ENCODE measurements around the gene TRIM3. TPM values are rescaled to one million over a fixed set of nuclear protein-coding genes. Genes with fewer than 3 reads are reported as not detected.

Gene TRIM3
- total and polyA plus RNA-seq, 2 of the 8 experiments (the other 6 are each of a cell fraction or from before 2014, with no cell fraction given), result 10.7 to 14.3 TPM

- H4K91ac ChIP-seq (replicated peaks; ENCODE audit: insufficient read length, low read length), result no peak overlapping the region
- no peak overlapping the region for H2BK5ac ChIP-seq (ENCODE audit: low read depth, low read length)
- ChIA-PET POLR2A (ENCODE audit: partially characterized antibody) (interaction anchor here (0.8 to 1.7 kb wide), 6 partner anchors 11 to 134 kb away, joined by 3 to 12 read pairs (median 4); partner anchors contain the start of gene DNHD1), CTCF (ENCODE audit: partially characterized antibody) (interaction anchor here (1.1 to 7.0 kb wide), 5 partner anchors 18 to 94 kb away, joined by 3 to 69 read pairs (median 13); no protein-coding TSS in a partner anchor)
- H2BK15ac ChIP-seq (ENCODE audit: low read length), result no peak overlapping the region
- no peak overlapping the region for H3K4ac ChIP-seq (replicated peaks; ENCODE audit: insufficient read length, low read depth, low read length)
- H3K14ac ChIP-seq (ENCODE audit: insufficient read length), result no peak overlapping the region
- peaks cover 9 to 16% (median 12%) of the 10 kb centered on the region in 4 experiments; a peak in 7 of 8 replicates for H3K36me3 ChIP-seq (ENCODE audit: control insufficient read depth in 2 of 4, insufficient read depth in 4 of 4, low read length in 3 of 4)
- no peaks in the 10 kb centered on the region for H3K9me3 ChIP-seq (ENCODE audit: insufficient read depth in 2 of 2, low read depth in 1 of 2, low read length in 1 of 2)
- 29% methylated on average over 1 of the region's 1 CpG; no CpG with 5 or more reads in 1 of the 2 experiments for WGBS, 2 experiments (ENCODE audit: extremely low coverage in 1 of 2, insufficient coverage in 1 of 2, insufficient read length in 1 of 2, insufficient replicate concordance in 2 of 2, low coverage in 1 of 2, low lambda C conversion rate in 2 of 2, missing lambda C conversion rate in 1 of 2)
- no peak overlapping the region for H2AK5ac ChIP-seq (ENCODE audit: low read depth, low read length)
- no peaks in the 10 kb centered on the region; a peak in 1 of 7 replicates for H3K27me3 ChIP-seq (replicated peaks in 1 of 4; ENCODE audit: control insufficient read depth in 3 of 4, extremely low read depth in 1 of 4, insufficient read depth in 3 of 4, low read length in 3 of 4)
- H3K79me2 ChIP-seq (ENCODE audit: control insufficient read depth in 1 of 2, insufficient read depth in 2 of 2, low read length in 2 of 2), result no peaks in the 10 kb centered on the region
- H2BK20ac ChIP-seq (ENCODE audit: low read length), result no peak overlapping the region
- no peak overlapping the region for H4K8ac ChIP-seq (ENCODE audit: extremely low read depth, insufficient read depth, low read length)
- H3K9ac ChIP-seq (replicated peaks in 1 of 4; ENCODE audit: extremely low read depth in 1 of 4, low read depth in 3 of 4, low read length in 3 of 4), result no peak overlapping the region; a peak in 1 of 7 replicates
- DNase-seq (ENCODE audit: low read depth in 1 of 2, low spot score in 2 of 2), result no peak
- H3K23me2 ChIP-seq (ENCODE audit: low read depth, low read length), result peaks cover 10% of the 10 kb centered on the region; the same call in 1 of the 2 replicates
- no peak overlapping the region for H4K5ac ChIP-seq (ENCODE audit: insufficient read length, low read depth, low read length)
- H2BK120ac ChIP-seq (replicated peaks; ENCODE audit: low read depth, low read length), result no peak overlapping the region
- peaks cover 10 to 21% (median 15%) of the 10 kb centered on the region in 4 experiments for H3K4me1 ChIP-seq (replicated peaks in 1 of 4; ENCODE audit: control insufficient read depth in 3 of 4, insufficient read depth in 4 of 4, low read length in 3 of 4)
- H3K79me1 ChIP-seq (ENCODE audit: low read depth, low read length), result no peaks in the 10 kb centered on the region
- H3K23ac ChIP-seq (ENCODE audit: insufficient read length), result no peak overlapping the region
- H3K56ac ChIP-seq (replicated peaks; ENCODE audit: insufficient read length, low read depth, low read length), result no peak overlapping the region
- H4K20me1 ChIP-seq (replicated peaks in 1 of 2; ENCODE audit: control insufficient read depth in 1 of 2, insufficient read depth in 2 of 2, low read length in 2 of 2), result peaks cover 1 to 3% of the 10 kb centered on the region in 2 experiments
- H3K4me2 ChIP-seq (ENCODE audit: insufficient read depth in 1 of 2, low read depth in 2 of 2, low read length in 2 of 2), result peak overlapping the region; percentile 80 to 99
- H3K27ac ChIP-seq (ENCODE audit: low read depth, low read length), result no peak overlapping the region
- H2AFZ ChIP-seq (ENCODE audit: low read length), result no peak overlapping the region
- peak overlapping the region; percentile 43 to 97 (median 77) for H3K4me3 ChIP-seq (ENCODE audit: extremely low read depth in 1 of 4, insufficient read depth in 2 of 4, low read depth in 3 of 4, low read length in 4 of 4)
- H2BK12ac ChIP-seq (ENCODE audit: low read depth, low read length), result no peak overlapping the region
- no peak overlapping the region for H3K18ac ChIP-seq (ENCODE audit: extremely low read depth, low read length)
- FAIRE-seq, result no peak
- TF ChIP-seq ATF2 (IDR thresholded peaks at IDR 0.05; ENCODE audit: low read length) (no peak), YY1 (IDR thresholded peaks at IDR 0.05; ENCODE audit: low read depth, low read length) (no peak), TAF7 (optimal IDR thresholded peaks at IDR 0.05; ENCODE audit: borderline replicate concordance, low read depth, low read length) (no peak), RXRA (IDR thresholded peaks at IDR 0.05; ENCODE audit: insufficient read depth, low read depth, low read length) (no peak), TEAD4 (IDR thresholded peaks at IDR 0.05; ENCODE audit: low read depth, low read length) (no peak), TCF12 (IDR thresholded peaks at IDR 0.05; ENCODE audit: low read depth, low read length) (no peak), TAF1 (IDR thresholded peaks at IDR 0.05; ENCODE audit: low read depth, low read length) (no peak), BCL11A (IDR thresholded peaks at IDR 0.05; ENCODE audit: low read depth in 2 of 2, low read length in 2 of 2) (no peak), SIX5 (IDR thresholded peaks at IDR 0.05; ENCODE audit: low read depth, low read length) (no peak), HDAC2 (IDR thresholded peaks at IDR 0.05; ENCODE audit: borderline replicate concordance in 1 of 2, low read depth in 2 of 2, low read length in 2 of 2) (no peak), SRF (IDR thresholded peaks at IDR 0.05; ENCODE audit: low read depth, low read length) (no peak), JUND (IDR thresholded peaks at IDR 0.05; ENCODE audit: low read length) (no peak), SP2 (IDR thresholded peaks at IDR 0.05; ENCODE audit: low read length) (no peak)
Observed at GRCh38 chr11:6472934-6473333, 807 bp downstream of the TRIM3 start.

All from H1 (cell line).